Endothelial cell of umbilical vein (primary cell): ENCODE data around the gene RCAN3. TPM values are rescaled to one million over a fixed set of nuclear protein-coding genes. Genes with fewer than 3 reads are reported as not detected.

Experiments
- BruUV-seq: library from RNA; stranded (reverse); fragments of 400-500 nt; replicated peaks from 2 replicates; lab custom pipeline; 2021; lab: Mats Ljungman, UMichigan
- CTCF ChIA-PET: fragments of 300-600, 350-600 bp; sonication (Branson Sonifier 250); formaldehyde crosslinking; loops from one replicate; lab custom pipeline; 2021; ENCODE audit warnings: antibody characterized with exemption, inconsistent platforms; lab: Charles Lee
- POLR2A ChIA-PET: fragments of 300-600, 350-600 bp; sonication (Branson Sonifier 250); formaldehyde crosslinking; loops from one replicate; lab custom pipeline; 2021; ENCODE audit warnings: antibody characterized with exemption, inconsistent platforms; lab: Charles Lee
- DNase-seq: peaks from one replicate; pipeline ENCODE4 v3.0.0-alpha.2; 2011; ENCODE audit warnings: low read depth, low spot score
- FAIRE-seq: peaks from 2 replicates; lab custom pipeline; 2011; peaks lifted over from hg19 to GRCh38; lab: Jason Lieb, UNC
- H2AFZ ChIP-seq: 2 replicates; pipeline ENCODE4 v1.6.0; 2012; ENCODE audit warnings: low read depth, low read length, control low read depth, inconsistent platforms
- H3K27ac ChIP-seq: 2 replicates; pipeline ENCODE4 v1.5.1; 2011; ENCODE audit warnings: low read depth, mild to moderate bottlenecking, control low read depth, low read length, moderate library complexity; ENCODE audit not compliant: insufficient read depth
- H3K27me3 ChIP-seq, 2 experiments: 2 replicates each; pipeline versions ENCODE4 v1.6.0 to v1.6.1; 2011; ENCODE audit warnings: low read length in 2 of 2, mixed read lengths in 1 of 2; ENCODE audit not compliant: control insufficient read depth in 2 of 2, insufficient read depth in 2 of 2
- H3K36me3 ChIP-seq, 2 experiments: 2 replicates in 1 of 2; 3 replicates in 1 of 2; pipeline ENCODE4 v1.5.1; 2011; ENCODE audit warnings: low read length in 2 of 2, mild to moderate bottlenecking in 1 of 2, moderate library complexity in 1 of 2; ENCODE audit not compliant: control insufficient read depth in 2 of 2, insufficient read depth in 2 of 2; ENCODE audit errors: extremely low read depth in 1 of 2
- H3K4me1 ChIP-seq: 3 replicates; pipeline ENCODE4 v1.5.1; 2011; ENCODE audit warnings: mild to moderate bottlenecking, low read length; ENCODE audit not compliant: control insufficient read depth, insufficient read depth; ENCODE audit errors: extremely low read depth
- H3K4me2 ChIP-seq: 2 replicates; pipeline ENCODE4 v1.6.1; 2011; ENCODE audit warnings: low read length, control low read depth, mixed read lengths; ENCODE audit not compliant: insufficient read depth
- H3K4me3 ChIP-seq, 3 experiments: fragments of 200-600 bp in 1 of 3; sonication (generic), shearing (Covaris generic) in 1 of 3; replicated peaks in 1 of 3; 2 replicates each; pipeline ENCODE4 v1.5.1; 2011 to 2016; ENCODE audit warnings: control low read depth in 3 of 3, low read length in 3 of 3, mild to moderate bottlenecking in 2 of 3, inconsistent platforms in 1 of 3, low read depth in 1 of 3, moderate library complexity in 1 of 3; ENCODE audit not compliant: insufficient read depth in 1 of 3
- H3K79me2 ChIP-seq: 2 replicates; pipeline ENCODE4 v1.6.0; 2012; ENCODE audit warnings: low read length, inconsistent platforms; ENCODE audit not compliant: control insufficient read depth, insufficient read depth
- H3K9ac ChIP-seq: replicated peaks from 2 replicates; pipeline ENCODE3; 2011; ENCODE audit warnings: low read length, control low read depth; ENCODE audit not compliant: insufficient read depth; ENCODE audit errors: extremely low read depth
- H3K9me1 ChIP-seq: replicated peaks from 3 replicates; pipeline ENCODE4 v1.6.0; 2011; ENCODE audit warnings: mild to moderate bottlenecking, low read length; ENCODE audit not compliant: control insufficient read depth, insufficient read depth; ENCODE audit errors: extremely low read depth
- H3K9me3 ChIP-seq: replicated peaks from 2 replicates; pipeline ENCODE4 v1.5.1; 2012; ENCODE audit warnings: low read length, inconsistent platforms; ENCODE audit not compliant: control insufficient read depth, insufficient read depth
- H4K20me1 ChIP-seq: replicated peaks from 2 replicates; pipeline ENCODE3; 2011; ENCODE audit warnings: mild to moderate bottlenecking, low read length; ENCODE audit not compliant: control insufficient read depth, insufficient read depth; ENCODE audit errors: extremely low read depth
- EZH2 ChIP-seq: IDR thresholded peaks from 2 replicates; pipeline ENCODE4 v1.6.1; 2012; ENCODE audit warnings: borderline replicate concordance, low read depth, mild to moderate bottlenecking, moderate library complexity, low read length, inconsistent platforms; ENCODE audit not compliant: severe bottlenecking
- FOS ChIP-seq: IDR thresholded peaks from 2 replicates; pipeline ENCODE4 v1.6.1; 2011; ENCODE audit warnings: mild to moderate bottlenecking, low read length, moderate library complexity, borderline replicate concordance; ENCODE audit not compliant: insufficient read depth
- GATA2 ChIP-seq: IDR thresholded peaks from 2 replicates; pipeline ENCODE4 v1.7.0; 2011; ENCODE audit warnings: low read depth, mild to moderate bottlenecking, moderate library complexity, mixed read lengths, low read length; ENCODE audit not compliant: insufficient read length, insufficient read depth
- JUN ChIP-seq: IDR thresholded peaks from 2 replicates; pipeline ENCODE4 v1.6.1; 2011; ENCODE audit warnings: borderline replicate concordance, low read depth; ENCODE audit not compliant: insufficient read length, insufficient read depth
- MAX ChIP-seq: IDR thresholded peaks from 2 replicates; pipeline ENCODE4 v1.6.1; 2011; ENCODE audit not compliant: insufficient read depth, insufficient read length
- MYC ChIP-seq: IDR thresholded peaks from one replicate; pipeline ENCODE4 v1.6.1; 2011; ENCODE audit warnings: mild to moderate bottlenecking, low read depth, low read length
- POLR2A ChIP-seq: IDR thresholded peaks from 2 replicates; pipeline ENCODE4 v1.6.1; 2012; ENCODE audit warnings: low read depth, mild to moderate bottlenecking, control low read depth, low read length
- POLR2AphosphoS5 ChIP-seq: IDR thresholded peaks from 2 replicates; pipeline ENCODE4 v1.6.1; 2012; ENCODE audit warnings: low read depth, mild to moderate bottlenecking, control low read depth, low read length, moderate library complexity; ENCODE audit not compliant: insufficient read depth
- dilution Hi-C: fragments of 300-500 bp; cut with MboI; formaldehyde crosslinking; loops from one replicate; pipeline ENCODE4 v1.15.0; 2019; ENCODE audit warnings: low sequenced_read_pairs; ENCODE audit not compliant: extremely low pct_ligation_motif_present
- intact Hi-C: fragments of 100-400 bp; cut with micrococcal nuclease; formaldehyde crosslinking; loops from one replicate; pipeline ENCODE4 v1.10.0; 2022
- polyA plus RNA-seq, 4 experiments: library from polyadenylated mRNA; depleted of rRNA in 3 of 4; stranded (reverse) in 3 of 4; unstranded in 1 of 4; fragments of >200 nt; gene quantifications; 2 replicates each; pipeline versions ENCODE4 v1.2.1 to v1.2.3, GENCODE V29; 2011 to 2012; ENCODE audit warnings: missing spikeins in 1 of 4
- total RNA-seq: library from RNA; stranded (reverse); gene quantifications from 2 replicates; pipeline ENCODE4 v1.2.3, GENCODE V29; 2021
- TF ChIP-seq, protein P1 (sequence below), 2 donors: IDR thresholded peaks; 1 replicate in 1 of 2; 2 replicates in 1 of 2; pipeline ENCODE4 v1.5.1; 2011; ENCODE audit warnings: low read length in 2 of 2, mild to moderate bottlenecking in 2 of 2, moderate library complexity in 2 of 2, control low read depth in 1 of 2, inconsistent platforms in 1 of 2, low read depth in 1 of 2; ENCODE audit not compliant: insufficient read depth in 1 of 2; ENCODE audit errors: extremely low read depth in 1 of 2

Gene RCAN3
- total and polyA plus RNA-seq, 2 donors (not counting 3 experiments of a cell fraction or from before 2014, with no cell fraction given), result 0.99 to 5.1 TPM

DNA sequence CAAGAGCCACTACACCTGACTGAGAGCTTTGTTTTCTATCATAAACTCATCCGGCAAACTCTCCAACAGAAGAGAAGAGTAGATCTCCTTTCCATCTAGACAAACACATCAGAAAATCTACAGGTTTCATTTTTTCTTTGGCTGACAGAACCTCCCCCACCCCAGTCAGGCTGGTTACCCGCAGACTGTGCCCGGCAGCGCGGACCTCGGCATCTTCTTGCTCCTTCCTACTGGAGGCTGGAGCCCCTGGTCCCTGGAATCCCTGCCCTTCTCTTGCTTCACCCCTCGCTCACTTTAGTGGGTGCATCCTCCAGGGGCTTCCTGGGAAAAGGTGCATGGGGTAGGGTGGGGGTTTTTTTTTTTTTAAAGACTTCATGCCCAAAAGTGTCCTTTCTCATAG lies 76.2 kb downstream of the RCAN3 start:
- no TSS peak for BruUV-seq
- Histone ChIP-seq H3K9me1 (no peaks in the 10 kb centered on the region), H2AFZ (no peak overlapping the region), H3K9me3 (no peaks in the 10 kb centered on the region), H3K27ac (no peak overlapping the region), H4K20me1 (no peaks in the 10 kb centered on the region), H3K4me1 (no peaks in the 10 kb centered on the region), H3K9ac (no peak overlapping the region), H3K36me3 (no peaks in the 10 kb centered on the region), H3K27me3 (peaks cover 0 to 2% of the 10 kb centered on the region in 2 experiments), H3K4me2 (no peak overlapping the region), H3K79me2 (no peaks in the 10 kb centered on the region), H3K4me3 (no peak overlapping the region)
- intact Hi-C loops, result no loop called here
- CTCF ChIA-PET, result no interaction called here
- DNase-seq (no peak), FAIRE-seq (no peak)
- TF ChIP-seq MAX, result no peak
- no peak for TF ChIP-seq GATA2
- TF ChIP-seq, protein P1, sequence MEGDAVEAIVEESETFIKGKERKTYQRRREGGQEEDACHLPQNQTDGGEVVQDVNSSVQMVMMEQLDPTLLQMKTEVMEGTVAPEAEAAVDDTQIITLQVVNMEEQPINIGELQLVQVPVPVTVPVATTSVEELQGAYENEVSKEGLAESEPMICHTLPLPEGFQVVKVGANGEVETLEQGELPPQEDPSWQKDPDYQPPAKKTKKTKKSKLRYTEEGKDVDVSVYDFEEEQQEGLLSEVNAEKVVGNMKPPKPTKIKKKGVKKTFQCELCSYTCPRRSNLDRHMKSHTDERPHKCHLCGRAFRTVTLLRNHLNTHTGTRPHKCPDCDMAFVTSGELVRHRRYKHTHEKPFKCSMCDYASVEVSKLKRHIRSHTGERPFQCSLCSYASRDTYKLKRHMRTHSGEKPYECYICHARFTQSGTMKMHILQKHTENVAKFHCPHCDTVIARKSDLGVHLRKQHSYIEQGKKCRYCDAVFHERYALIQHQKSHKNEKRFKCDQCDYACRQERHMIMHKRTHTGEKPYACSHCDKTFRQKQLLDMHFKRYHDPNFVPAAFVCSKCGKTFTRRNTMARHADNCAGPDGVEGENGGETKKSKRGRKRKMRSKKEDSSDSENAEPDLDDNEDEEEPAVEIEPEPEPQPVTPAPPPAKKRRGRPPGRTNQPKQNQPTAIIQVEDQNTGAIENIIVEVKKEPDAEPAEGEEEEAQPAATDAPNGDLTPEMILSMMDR (IDR thresholded peaks at IDR 0.05; ENCODE audit: extremely low read depth in 1 of 2, insufficient read depth in 1 of 2, low read depth in 1 of 2, low read length in 2 of 2), result no peak
- no peak for TF ChIP-seq POLR2AphosphoS5
- no peak for TF ChIP-seq EZH2
- TF ChIP-seq POLR2A, result no peak
- no peak for TF ChIP-seq FOS
- TF ChIP-seq MYC, result no peak
- no peak for TF ChIP-seq JUN
- dilution Hi-C loops, result no loop called here
- POLR2A ChIA-PET, result interaction anchor here (0.6 kb wide), 1 partner anchor 807 kb away, joined by 4 read pairs; no protein-coding TSS in a partner anchor
